A549 (cell line): ENCODE data around the gene VAV3. TPM values are rescaled to one million over a fixed set of nuclear protein-coding genes. Genes with fewer than 3 reads are reported as not detected.

Experiments
- ATAC-seq, 2 experiments: fragments of 200-7000 bp in 1 of 2; fragments of >200 bp in 1 of 2; cut with Nextera tagmentation in 1 of 2; cut with Tn5 transposase in 1 of 2; 3 replicates each; pipeline versions ENCODE4 v1.8.0 to v1.9.1; 2018 to 2020; ENCODE audit warnings: mild to moderate bottlenecking in 1 of 2, moderate library complexity in 1 of 2
- CTCF ChIA-PET: fragments of 300-600 bp; sonication (Branson Sonifier 250); formaldehyde crosslinking; extraction: SDS; loops from one replicate; lab custom pipeline; 2021; ENCODE audit warnings: antibody characterized with exemption, inconsistent platforms; lab: Yijun Ruan, JAX
- POLR2A ChIA-PET: fragments of 350-600 bp; formaldehyde crosslinking; extraction: SDS; loops from one replicate; lab custom pipeline; 2021; ENCODE audit warnings: antibody characterized with exemption, inconsistent platforms; lab: Yijun Ruan, JAX
- DNase-seq, 2 experiments: peaks; one replicate each; pipeline versions ENCODE4 v3.0.0 to v3.0.0-alpha.2; 2011 to 2016; ENCODE audit warnings: low read depth in 1 of 2, low spot score in 1 of 2
- FAIRE-seq: peaks from 2 replicates; lab custom pipeline; 2011; peaks lifted over from hg19 to GRCh38; lab: Jason Lieb, UNC
- H3K27ac ChIP-seq, 2 experiments: fragments of >200 bp; sonication (Bioruptor Twin); formaldehyde crosslinking; 3 replicates each; pipeline ENCODE4 v1.5.1; 2016 to 2017
- H3K4me1 ChIP-seq: fragments of >200 bp; sonication (Bioruptor Twin); formaldehyde crosslinking; 3 replicates; pipeline ENCODE4 v1.6.1; 2016
- H3K4me2 ChIP-seq: fragments of >200 bp; sonication (Bioruptor Twin); formaldehyde crosslinking; 3 replicates; pipeline ENCODE4 v1.6.1; 2016
- H3K4me3 ChIP-seq: fragments of >200 bp; sonication (Bioruptor Twin); formaldehyde crosslinking; 3 replicates; pipeline ENCODE4 v1.5.1; 2016
- H3K9me3 ChIP-seq: fragments of >200 bp; sonication (Bioruptor Twin); formaldehyde crosslinking; 3 replicates; pipeline ENCODE4 v1.6.1; 2016
- CEBPB ChIP-seq, 2 experiments: fragments of >200 bp in 1 of 2; sonication (Bioruptor Twin) in 1 of 2; formaldehyde crosslinking in 1 of 2; IDR thresholded peaks; 2 replicates each; pipeline ENCODE4 v1.6.1; 2012 to 2016
- CHD4 ChIP-seq: fragments of 200-600 bp; sonication (generic); IDR thresholded peaks from 2 replicates; pipeline ENCODE4 v1.6.1; 2016; ENCODE audit warnings: antibody characterized with exemption, mild to moderate bottlenecking, borderline replicate concordance
- EHF ChIP-seq: fragments of 250-450 bp; sonication (Bioruptor Pico); IDR thresholded peaks from 2 replicates; pipeline ENCODE4 v1.5.0; 2020; ENCODE audit warnings: mild to moderate bottlenecking
- ESRRA ChIP-seq: fragments of 150-350 bp; IDR thresholded peaks from 2 replicates; pipeline ENCODE4 v1.6.1; 2014; ENCODE audit warnings: mild to moderate bottlenecking, low read length, borderline replicate concordance
- FOSL2 ChIP-seq, 2 experiments: fragments of 450-650 bp in 1 of 2; fragments of >200 bp in 1 of 2; sonication (Bioruptor Twin) in 1 of 2; formaldehyde crosslinking; IDR thresholded peaks; 2 replicates each; pipeline versions ENCODE4 v1.5.0 to v1.6.1; 2016 to 2020; ENCODE audit warnings: mild to moderate bottlenecking in 1 of 2, moderate library complexity in 1 of 2
- FOXS1 ChIP-seq: fragments of 250-450 bp; sonication (Bioruptor Pico); IDR thresholded peaks from 2 replicates; pipeline ENCODE4 v1.5.0; 2020; ENCODE audit warnings: mild to moderate bottlenecking, moderate library complexity
- HES2 ChIP-seq: fragments of >200 bp; sonication (Bioruptor Twin); formaldehyde crosslinking; IDR thresholded peaks from 2 replicates; pipeline ENCODE4 v1.6.1; 2016
- HMGXB4 ChIP-seq: fragments of 250-450 bp; sonication (Bioruptor Pico); IDR thresholded peaks from 2 replicates; pipeline ENCODE4 v1.5.0; 2021; ENCODE audit warnings: mild to moderate bottlenecking, moderate library complexity, borderline replicate concordance
- JUNB ChIP-seq: fragments of >200 bp; sonication (Bioruptor Twin); formaldehyde crosslinking; IDR thresholded peaks from 2 replicates; pipeline ENCODE4 v1.6.1; 2016
- KDM1A ChIP-seq: fragments of 200-600 bp; sonication (generic); IDR thresholded peaks from 2 replicates; pipeline ENCODE4 v1.6.1; 2016; ENCODE audit warnings: low read depth, mild to moderate bottlenecking
- MAX ChIP-seq: IDR thresholded peaks from 2 replicates; pipeline ENCODE4 v1.6.1; 2012
- NPAS2 ChIP-seq: fragments of 250-450 bp; sonication (Bioruptor Pico); IDR thresholded peaks from 2 replicates; pipeline ENCODE4 v1.8.0; 2022; ENCODE audit warnings: mild to moderate bottlenecking, moderate library complexity, borderline replicate concordance
- NR3C1 ChIP-seq: fragments of >200 bp; sonication (Bioruptor Twin); formaldehyde crosslinking; IDR thresholded peaks from 3 replicates; pipeline ENCODE4 v1.6.1; 2017
- RAD21 ChIP-seq, 2 experiments: fragments of >200 bp in 1 of 2; sonication (Bioruptor Twin) in 1 of 2; formaldehyde crosslinking in 1 of 2; IDR thresholded peaks in 1 of 2; conservative IDR thresholded peaks in 1 of 2; 2 replicates in 1 of 2; 3 replicates in 1 of 2; pipeline ENCODE4 v1.6.1; 2012 to 2018; ENCODE audit warnings: inconsistent platforms in 1 of 2
- REST ChIP-seq: fragments of 200-600 bp; sonication (generic); IDR thresholded peaks from 2 replicates; pipeline ENCODE4 v1.6.1; 2016; ENCODE audit warnings: antibody characterized with exemption, mild to moderate bottlenecking, moderate library complexity
- USF2 ChIP-seq: fragments of 450-650 bp; IDR thresholded peaks from 2 replicates; pipeline ENCODE4 v1.6.1; 2014; ENCODE audit warnings: antibody characterized with exemption
- ZC3H11A ChIP-seq: fragments of 450-650 bp; IDR thresholded peaks from 2 replicates; pipeline ENCODE4 v1.6.1; 2014; ENCODE audit warnings: antibody characterized with exemption, mild to moderate bottlenecking
- ZNF302 ChIP-seq: fragments of 250-450 bp; sonication (Bioruptor Pico); IDR thresholded peaks from 2 replicates; pipeline ENCODE4 v1.9.0; 2021; ENCODE audit warnings: inconsistent platforms, mild to moderate bottlenecking, moderate library complexity
- WGBS: methylation state at CpG from one replicate; pipeline ENCODE4 v1.1.6; 2017; ENCODE audit errors: missing lambda C conversion rate; 5-methylcytosine and 5-hydroxymethylcytosine counted together
- polyA plus RNA-seq, 4 experiments: library from polyadenylated mRNA; depleted of rRNA in 3 of 4; stranded (reverse); fragments of >200 nt; fragmentation: RNase III in 1 of 4; extraction: RNeasy Plus Mini Kit Qiagen cat#74134 plus additional on column Dnase treatment in 1 of 4; gene quantifications; 2 replicates in 3 of 4; 3 replicates in 1 of 4; pipeline ENCODE4 v1.2.3, GENCODE V29; 2011 to 2017

The VAV3 gene
- polyA plus RNA-seq, 2 of the 4 experiments (the other 2 are of a cell fraction), result 12.8 to 22.7 TPM

- TF ChIP-seq MAX (no peak), USF2 (no peak), NPAS2 (CRISPR knock-in tag) (no peak), ESRRA (no peak)
- TF ChIP-seq, all 56 proteins: peak for 0
These were observed 433.7 kb downstream of the VAV3 start (continued) for GRCh38 chr1:107531065-107531908.

- ChIA-PET POLR2A (no interaction called here), CTCF (interaction anchor here (0.5 to 2.7 kb wide), 6 partner anchors 9 to 453 kb away, joined by 3 to 9 read pairs (median 3); no protein-coding TSS in a partner anchor)
- no peak for ATAC-seq
- WGBS, result 51% methylated on average over 6 of the region's 6 CpGs
- Histone ChIP-seq H3K27ac (no peak overlapping the region), H3K9me3 (no peaks in the 10 kb centered on the region), H3K4me3 (no peak overlapping the region), H3K4me1 (no peaks in the 10 kb centered on the region), H3K4me2 (no peak overlapping the region)
- FAIRE-seq, result no peak
- no peak for DNase-seq
- TF ChIP-seq HMGXB4 (CRISPR knock-in tag) (no peak), NR3C1 (no peak), FOXS1 (CRISPR knock-in tag) (no peak), EHF (CRISPR knock-in tag) (no peak), ZNF302 (no peak), KDM1A (no peak), ZC3H11A (no peak), CEBPB (IDR thresholded peaks at IDR 0.05) (no peak), NPAS2 (CRISPR knock-in tag) (no peak), CHD4 (no peak), JUNB (no peak), MAX (no peak), RAD21 (conservative IDR thresholded peaks at IDR 0.05 in 1 of 2, IDR thresholded peaks at IDR 0.05 in 1 of 2) (no peak), ESRRA (no peak), REST (no peak), HES2 (no peak), FOSL2 (IDR thresholded peaks at IDR 0.05) (no peak), FOSL2 (CRISPR knock-in tag; IDR thresholded peaks at IDR 0.05) (no peak)
These were observed 434.4 kb downstream of the VAV3 start for GRCh38 chr1:107530543-107530942.
